Subcutaneous adipose tissue (tissue), 4 donors: ENCODE measurements around the gene KCNJ6. TPM values are rescaled to one million over a fixed set of nuclear protein-coding genes. Genes with fewer than 3 reads are reported as not detected.

Experiments used
- CTCF ChIP-seq: fragments of 450-650 bp; IDR thresholded peaks from one replicate; pipeline ENCODE4 v1.5.1; 2016; ENCODE audit warnings: low read depth, mild to moderate bottlenecking, control low read depth, antibody characterized with exemption, moderate library complexity
- total RNA-seq, 4 donors: library from RNA; depleted of rRNA; stranded (reverse); fragments of >200 nt; gene quantifications; one replicate each; pipeline ENCODE4 v1.1.0, GENCODE V29; 2016

The KCNJ6 gene
- total RNA-seq, 4 donors from 2014 or later, result not detected

- no peak for TF ChIP-seq CTCF
Measured at GRCh38 chr21:37594472-37594951, 321.7 kb downstream of the KCNJ6 start.

- no peak for TF ChIP-seq CTCF
Measured at GRCh38 chr21:37593740-37594471, 322.4 kb downstream of the KCNJ6 start.

GRCh38 chr21:37593015-37593414 lies 323.2 kb downstream of the KCNJ6 start:
- TF ChIP-seq CTCF, result no peak

- no peak for TF ChIP-seq CTCF
Measured at GRCh38 chr21:37592496-37592895, 323.8 kb downstream of the KCNJ6 start.

- no peak for TF ChIP-seq CTCF
Measured at GRCh38 chr21:37587635-37588177, 328.6 kb downstream of the KCNJ6 start.

GRCh38 chr21:37587203-37587602 lies 329.1 kb downstream of the KCNJ6 start:
- TF ChIP-seq CTCF, result no peak

- no peak for TF ChIP-seq CTCF
Measured at GRCh38 chr21:37582590-37582989, 333.7 kb downstream of the KCNJ6 start.
